Cardiac muscle cell (in vitro differentiated cells and primary cell): ENCODE data around the gene ANKAR. TPM values are rescaled to one million over a fixed set of nuclear protein-coding genes. Genes with fewer than 3 reads are reported as not detected.
A peak's percentile ranks its signal among the peaks of the same experiment; 100 is the strongest.

Source experiments
- DNase-seq, 2 donors: peaks; one replicate each; pipeline versions ENCODE4 v3.0.0 to v3.0.0-alpha.2; 2010 to 2017; ENCODE audit warnings: low read depth in 1 of 2, low spot score in 1 of 2
- H3K27ac ChIP-seq: fragments of 200-600 bp; sonication (generic); 2 replicates; pipeline ENCODE4 v1.5.1; 2016
- H3K27me3 ChIP-seq: fragments of 200-600 bp; sonication (generic); 2 replicates; pipeline ENCODE4 v1.6.0; 2016; ENCODE audit warnings: control low read depth
- H3K36me3 ChIP-seq: fragments of 200-600 bp; sonication (generic); 2 replicates; pipeline ENCODE4 v1.5.1; 2016; ENCODE audit warnings: control low read depth
- H3K4me1 ChIP-seq: fragments of 200-600 bp; sonication (generic); 2 replicates; pipeline ENCODE4 v1.8.1; 2017; ENCODE audit warnings: low read depth, mild to moderate bottlenecking, mixed run types
- H3K4me3 ChIP-seq: fragments of 200-600 bp; sonication (generic); 2 replicates; pipeline ENCODE4 v1.5.1; 2016; ENCODE audit warnings: mild to moderate bottlenecking
- H3K9me3 ChIP-seq: fragments of 200-600 bp; sonication (generic); 2 replicates; pipeline ENCODE4 v1.5.1; 2017; ENCODE audit warnings: low read depth, mild to moderate bottlenecking, control low read depth
- polyA plus RNA-seq: library from polyadenylated mRNA; unstranded; fragments of >200 nt; fragmentation: Nextera tagmentation; extraction: Ambion mirVana; gene quantifications from 2 replicates; pipeline ENCODE4 v1.2.1, GENCODE V29; 2016
- total RNA-seq: library from RNA; depleted of rRNA; stranded (reverse); fragments of >200 nt; gene quantifications from 2 replicates; pipeline ENCODE4 v1.2.3, GENCODE V29; 2016
- TF ChIP-seq, protein P1 (sequence below): IDR thresholded peaks from 2 replicates; pipeline ENCODE4 v1.5.1; 2012; ENCODE audit warnings: low read depth, mild to moderate bottlenecking, low read length

ANKAR gene, protein sequence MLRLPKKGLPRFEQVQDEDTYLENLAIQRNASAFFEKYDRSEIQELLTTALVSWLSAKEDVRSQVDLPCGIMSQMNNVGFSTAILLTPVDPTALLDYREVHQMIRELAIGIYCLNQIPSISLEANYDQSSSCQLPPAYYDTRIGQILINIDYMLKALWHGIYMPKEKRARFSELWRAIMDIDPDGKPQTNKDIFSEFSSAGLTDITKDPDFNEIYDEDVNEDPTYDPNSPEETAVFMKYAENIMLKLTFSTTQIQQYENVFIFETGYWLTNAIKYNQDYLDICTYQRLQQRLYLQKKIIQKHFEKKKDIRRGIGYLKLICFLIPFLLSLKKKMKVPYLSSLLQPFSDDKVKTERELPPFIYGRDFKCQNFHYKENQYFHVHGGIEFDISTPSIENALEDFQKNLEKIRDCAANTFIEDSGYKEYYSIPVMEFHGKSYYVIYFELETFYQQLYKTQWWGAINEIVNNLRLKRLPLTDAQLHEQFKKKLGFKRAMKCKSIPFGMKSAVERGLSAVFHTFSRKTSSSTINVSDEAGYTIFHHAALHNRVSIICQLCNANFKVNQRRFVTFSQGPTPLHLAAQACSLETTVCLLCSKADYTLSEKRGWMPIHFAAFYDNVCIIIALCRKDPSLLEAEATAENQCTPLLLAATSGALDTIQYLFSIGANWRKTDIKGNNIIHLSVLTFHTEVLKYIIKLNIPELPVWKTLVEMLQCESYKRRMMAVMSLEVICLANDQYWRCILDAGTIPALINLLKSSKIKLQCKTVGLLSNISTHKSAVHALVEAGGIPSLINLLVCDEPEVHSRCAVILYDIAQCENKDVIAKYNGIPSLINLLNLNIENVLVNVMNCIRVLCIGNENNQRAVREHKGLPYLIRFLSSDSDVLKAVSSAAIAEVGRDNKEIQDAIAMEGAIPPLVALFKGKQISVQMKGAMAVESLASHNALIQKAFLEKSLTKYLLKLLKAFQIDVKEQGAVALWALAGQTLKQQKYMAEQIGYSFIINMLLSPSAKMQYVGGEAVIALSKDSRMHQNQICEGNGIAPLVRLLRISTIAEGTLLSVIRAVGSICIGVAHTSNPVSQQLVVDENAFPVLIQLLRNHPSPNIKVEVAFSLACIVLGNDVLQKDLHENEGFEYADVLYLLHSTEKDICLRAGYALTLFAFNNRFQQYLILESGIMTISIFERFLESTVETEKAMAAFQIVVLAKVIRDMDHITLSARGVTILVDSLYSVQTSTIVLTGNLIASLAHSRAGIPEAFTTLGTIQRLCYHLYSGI (N-terminal part only)
- 1.2 and 1.4 TPM in 2 replicates for total RNA-seq
- polyA plus RNA-seq: 4.4 and 5.4 TPM in 2 replicates

DNA sequence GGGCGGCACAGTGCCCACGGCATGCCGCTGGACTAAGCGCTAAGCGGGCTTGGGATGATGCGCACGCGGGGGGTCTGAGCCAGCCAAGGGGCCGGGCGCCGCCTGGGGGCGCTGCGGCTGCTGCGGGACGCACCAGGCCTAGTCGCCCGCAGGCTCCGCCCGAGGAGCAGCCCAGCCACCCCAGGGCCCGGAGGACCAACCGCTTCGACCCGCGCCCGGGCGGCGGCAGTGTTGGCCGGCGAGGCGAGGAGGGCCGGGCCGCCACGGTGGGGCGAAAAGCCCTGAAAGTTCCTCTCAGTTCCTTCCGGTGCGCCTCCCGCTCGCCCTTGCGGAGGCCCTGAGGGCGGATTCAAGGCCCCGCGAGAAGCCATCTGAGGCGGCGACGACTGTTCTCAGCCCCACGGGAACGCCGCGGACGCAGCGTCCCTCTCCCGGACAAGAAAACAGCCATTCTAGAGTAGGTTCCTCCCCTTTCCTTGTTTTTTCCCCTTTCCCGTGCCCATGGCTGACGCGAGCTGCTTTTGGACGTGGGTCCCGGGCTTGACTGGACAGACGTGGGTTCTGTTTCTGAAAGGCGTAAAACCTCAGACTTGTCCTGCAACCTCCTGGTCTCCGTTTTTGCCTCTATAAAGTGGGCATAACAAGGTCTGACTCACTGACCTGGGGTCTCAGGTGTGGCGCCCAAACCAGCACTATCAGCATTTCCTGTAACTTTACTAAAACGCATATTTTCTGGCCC lies at the start of gene ANKAR:
Gene ANKAR (plus strand): TSS at position 297 of the 739 bp plus-strand sequence. CDS start 1,821 bp downstream, outside the sequence.
- no peaks in the 10 kb centered on the region for H3K4me1 ChIP-seq
- H3K27me3 ChIP-seq: no peaks in the 10 kb centered on the region

DNA sequence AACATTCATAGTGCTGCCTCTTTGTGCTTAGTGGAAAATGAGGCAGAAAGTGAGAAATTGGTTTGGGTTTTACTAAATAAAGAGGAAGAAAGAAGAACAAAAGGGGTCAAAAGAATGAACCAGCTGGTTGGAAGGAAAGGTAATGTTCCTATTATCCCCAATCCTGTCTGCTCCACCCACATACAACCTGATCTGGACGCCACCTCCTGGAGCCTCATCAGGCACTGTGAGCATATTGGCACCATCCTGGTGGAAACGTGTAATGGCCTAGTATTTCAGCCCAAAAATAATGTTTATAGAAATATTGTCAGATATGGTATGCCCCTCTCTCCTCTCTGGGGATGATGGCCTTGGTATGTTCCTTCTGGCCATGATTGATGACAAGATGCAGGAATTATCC lies 48.8 kb upstream of the ANKAR start:
- H3K27me3 ChIP-seq: no peaks in the 10 kb centered on the region
- no peak overlapping the region for H3K4me3 ChIP-seq
- H3K4me1 ChIP-seq: peaks cover 3% of the 10 kb centered on the region
- H3K27ac ChIP-seq: no peak overlapping the region
- no peaks in the 10 kb centered on the region for H3K36me3 ChIP-seq
- H3K9me3 ChIP-seq: no peaks in the 10 kb centered on the region
- no peak for DNase-seq
- TF ChIP-seq, protein P1, sequence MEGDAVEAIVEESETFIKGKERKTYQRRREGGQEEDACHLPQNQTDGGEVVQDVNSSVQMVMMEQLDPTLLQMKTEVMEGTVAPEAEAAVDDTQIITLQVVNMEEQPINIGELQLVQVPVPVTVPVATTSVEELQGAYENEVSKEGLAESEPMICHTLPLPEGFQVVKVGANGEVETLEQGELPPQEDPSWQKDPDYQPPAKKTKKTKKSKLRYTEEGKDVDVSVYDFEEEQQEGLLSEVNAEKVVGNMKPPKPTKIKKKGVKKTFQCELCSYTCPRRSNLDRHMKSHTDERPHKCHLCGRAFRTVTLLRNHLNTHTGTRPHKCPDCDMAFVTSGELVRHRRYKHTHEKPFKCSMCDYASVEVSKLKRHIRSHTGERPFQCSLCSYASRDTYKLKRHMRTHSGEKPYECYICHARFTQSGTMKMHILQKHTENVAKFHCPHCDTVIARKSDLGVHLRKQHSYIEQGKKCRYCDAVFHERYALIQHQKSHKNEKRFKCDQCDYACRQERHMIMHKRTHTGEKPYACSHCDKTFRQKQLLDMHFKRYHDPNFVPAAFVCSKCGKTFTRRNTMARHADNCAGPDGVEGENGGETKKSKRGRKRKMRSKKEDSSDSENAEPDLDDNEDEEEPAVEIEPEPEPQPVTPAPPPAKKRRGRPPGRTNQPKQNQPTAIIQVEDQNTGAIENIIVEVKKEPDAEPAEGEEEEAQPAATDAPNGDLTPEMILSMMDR: no peak

More for the DNA sequence above, at the start of gene ANKAR:
- H3K36me3 ChIP-seq: peaks cover 7% of the 10 kb centered on the region
- peak within 1 kb of the TSS; percentile 53 for H3K27ac ChIP-seq
- no peaks in the 10 kb centered on the region for H3K9me3 ChIP-seq
- DNase-seq: peak; percentile 88 to 97
- TF ChIP-seq, protein P1: peak; percentile 81
- H3K4me3 ChIP-seq: peak within 1 kb of the TSS; percentile 23

DNA sequence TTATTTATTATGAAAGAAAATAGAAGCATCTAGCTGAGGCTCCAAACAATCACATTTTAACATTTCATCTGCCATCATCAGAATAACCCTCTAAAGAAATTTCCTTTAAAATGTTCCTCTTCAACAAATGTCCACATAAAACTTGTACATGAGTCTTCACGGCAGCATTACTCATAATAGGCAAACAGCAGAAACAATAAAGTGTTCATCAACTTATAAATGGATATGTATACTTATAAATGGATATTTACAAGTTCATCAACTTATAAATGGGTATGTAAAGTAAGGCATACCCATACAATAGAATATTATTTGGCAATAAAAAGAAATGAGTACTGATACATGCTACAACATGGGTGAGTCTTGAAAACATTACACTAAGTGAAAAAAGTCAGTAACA lies 46.7 kb upstream of the ANKAR start:
- TF ChIP-seq, protein P1: no peak

DNA sequence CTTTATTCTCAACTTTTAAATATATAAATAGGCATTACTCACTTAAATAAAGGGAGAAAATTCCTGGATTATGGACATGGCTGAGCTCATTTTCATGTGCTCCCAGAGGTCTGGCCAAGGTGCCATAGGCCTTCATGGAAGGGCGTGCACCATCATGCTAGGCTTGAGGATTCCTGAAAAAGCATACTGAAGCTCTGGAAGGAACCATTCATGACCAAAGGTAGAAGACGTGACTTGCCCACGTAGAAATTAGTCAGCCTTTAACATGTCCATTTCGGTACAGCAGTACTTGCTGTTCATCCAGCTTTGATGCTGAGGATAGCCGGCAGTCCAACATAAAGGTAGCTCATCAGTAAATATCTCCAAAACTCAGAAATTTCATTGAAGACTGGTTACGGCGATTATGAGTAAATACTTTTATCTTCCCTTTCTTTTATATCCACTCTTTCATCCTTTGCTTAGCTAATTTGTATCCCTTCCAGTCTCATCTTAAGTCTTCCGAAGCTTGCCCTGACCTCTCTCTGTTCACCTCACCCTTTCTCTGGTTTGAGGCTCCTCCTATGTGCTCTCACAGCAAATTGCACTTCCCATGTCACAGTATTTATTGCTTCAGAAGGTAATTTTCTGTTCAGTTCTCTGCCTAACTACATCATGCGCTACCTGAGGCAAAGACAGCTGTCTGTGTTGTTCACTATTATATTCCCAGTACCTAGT lies 45.5 kb upstream of the ANKAR start:
- no peaks in the 10 kb centered on the region for H3K36me3 ChIP-seq
- no peaks in the 10 kb centered on the region for H3K27me3 ChIP-seq
- DNase-seq: peak in 1 of 2 donors; percentile 43
- no peak overlapping the region for H3K27ac ChIP-seq
- peaks cover 3% of the 10 kb centered on the region for H3K4me1 ChIP-seq
- H3K9me3 ChIP-seq: no peaks in the 10 kb centered on the region
- TF ChIP-seq, protein P1: peak; percentile 21
- H3K4me3 ChIP-seq: no peak overlapping the region

More for the DNA sequence above, 46.7 kb upstream of the ANKAR start:
- Histone ChIP-seq H3K27me3 (no peaks in the 10 kb centered on the region), H3K4me3 (no peak overlapping the region), H3K36me3 (no peaks in the 10 kb centered on the region), H3K9me3 (no peaks in the 10 kb centered on the region), H3K4me1 (peaks cover 3% of the 10 kb centered on the region), H3K27ac (no peak overlapping the region)
- DNase-seq: no peak
